ENCODE data around the gene MT1H. TPM values are rescaled to one million over a fixed set of nuclear protein-coding genes. Genes with fewer than 3 reads are reported as not detected.

The MT1H gene
- total RNA-seq, 6 experiments from 2014 or later, result not detected

DNA sequence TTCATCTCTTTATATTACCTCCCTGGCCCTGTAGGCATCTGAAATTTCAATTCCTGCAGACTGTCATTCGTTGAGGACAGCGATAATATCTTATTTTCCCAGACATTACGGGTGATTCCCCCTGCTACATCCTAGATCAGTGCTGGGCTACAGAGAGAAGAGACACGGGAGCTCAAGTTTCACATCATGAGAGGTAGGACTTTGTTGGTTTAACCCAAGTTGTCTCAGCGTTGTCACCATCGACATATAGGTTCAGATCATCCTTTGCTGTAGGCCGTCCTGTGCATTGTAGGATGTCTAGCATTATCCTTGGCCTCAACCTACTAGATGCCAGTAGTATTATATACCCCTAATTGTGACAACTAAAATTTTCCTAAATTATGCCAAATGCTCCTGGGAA, 31.9 kb downstream of the MT1H start:
- Mint-ChIP-seq H3K9me3 (no peaks in the 10 kb centered on the region), H3K27me3 (ENCODE audit: insufficient read depth) (peaks cover 2% of the 10 kb centered on the region), H3K4me3 (no peak overlapping the region), H3K27ac (no peak overlapping the region), H3K36me3 (ENCODE audit: low read depth) (no peaks in the 10 kb centered on the region), H3K4me1 (ENCODE audit: low read depth) (peaks cover 10% of the 10 kb centered on the region)
- TF ChIP-seq, protein P1, sequence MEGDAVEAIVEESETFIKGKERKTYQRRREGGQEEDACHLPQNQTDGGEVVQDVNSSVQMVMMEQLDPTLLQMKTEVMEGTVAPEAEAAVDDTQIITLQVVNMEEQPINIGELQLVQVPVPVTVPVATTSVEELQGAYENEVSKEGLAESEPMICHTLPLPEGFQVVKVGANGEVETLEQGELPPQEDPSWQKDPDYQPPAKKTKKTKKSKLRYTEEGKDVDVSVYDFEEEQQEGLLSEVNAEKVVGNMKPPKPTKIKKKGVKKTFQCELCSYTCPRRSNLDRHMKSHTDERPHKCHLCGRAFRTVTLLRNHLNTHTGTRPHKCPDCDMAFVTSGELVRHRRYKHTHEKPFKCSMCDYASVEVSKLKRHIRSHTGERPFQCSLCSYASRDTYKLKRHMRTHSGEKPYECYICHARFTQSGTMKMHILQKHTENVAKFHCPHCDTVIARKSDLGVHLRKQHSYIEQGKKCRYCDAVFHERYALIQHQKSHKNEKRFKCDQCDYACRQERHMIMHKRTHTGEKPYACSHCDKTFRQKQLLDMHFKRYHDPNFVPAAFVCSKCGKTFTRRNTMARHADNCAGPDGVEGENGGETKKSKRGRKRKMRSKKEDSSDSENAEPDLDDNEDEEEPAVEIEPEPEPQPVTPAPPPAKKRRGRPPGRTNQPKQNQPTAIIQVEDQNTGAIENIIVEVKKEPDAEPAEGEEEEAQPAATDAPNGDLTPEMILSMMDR (IDR thresholded peaks at IDR 0.05), result no peak
- DNase-seq, result no peak

DNA sequence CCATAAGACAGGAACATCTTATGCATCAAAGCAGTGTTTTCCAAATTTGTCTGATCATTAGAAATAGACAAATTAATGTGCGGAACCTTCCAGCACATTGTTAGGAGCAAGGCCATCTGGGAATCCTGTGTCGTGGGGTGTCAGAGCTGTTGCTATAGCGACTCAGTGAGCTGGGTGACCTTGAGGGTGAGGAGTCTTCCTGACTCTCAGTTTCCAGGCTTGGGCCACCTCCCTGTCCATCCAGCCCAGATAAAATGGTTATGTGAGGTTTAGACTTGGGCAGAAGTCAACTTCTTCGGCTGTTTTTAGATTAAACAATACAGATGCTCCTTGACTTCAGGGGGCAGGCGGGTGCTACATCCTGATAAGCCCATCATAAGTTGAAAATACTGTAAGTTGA, 33.2 kb downstream of the MT1H start:
- Mint-ChIP-seq H3K27ac (no peak overlapping the region), H3K4me1 (ENCODE audit: low read depth) (peaks cover 10% of the 10 kb centered on the region), H3K27me3 (ENCODE audit: insufficient read depth) (peaks cover 4% of the 10 kb centered on the region), H3K9me3 (no peaks in the 10 kb centered on the region), H3K36me3 (ENCODE audit: low read depth) (no peaks in the 10 kb centered on the region), H3K4me3 (no peak overlapping the region)
- DNase-seq, result no peak
- TF ChIP-seq, protein P1 (IDR thresholded peaks at IDR 0.05), result no peak

DNA sequence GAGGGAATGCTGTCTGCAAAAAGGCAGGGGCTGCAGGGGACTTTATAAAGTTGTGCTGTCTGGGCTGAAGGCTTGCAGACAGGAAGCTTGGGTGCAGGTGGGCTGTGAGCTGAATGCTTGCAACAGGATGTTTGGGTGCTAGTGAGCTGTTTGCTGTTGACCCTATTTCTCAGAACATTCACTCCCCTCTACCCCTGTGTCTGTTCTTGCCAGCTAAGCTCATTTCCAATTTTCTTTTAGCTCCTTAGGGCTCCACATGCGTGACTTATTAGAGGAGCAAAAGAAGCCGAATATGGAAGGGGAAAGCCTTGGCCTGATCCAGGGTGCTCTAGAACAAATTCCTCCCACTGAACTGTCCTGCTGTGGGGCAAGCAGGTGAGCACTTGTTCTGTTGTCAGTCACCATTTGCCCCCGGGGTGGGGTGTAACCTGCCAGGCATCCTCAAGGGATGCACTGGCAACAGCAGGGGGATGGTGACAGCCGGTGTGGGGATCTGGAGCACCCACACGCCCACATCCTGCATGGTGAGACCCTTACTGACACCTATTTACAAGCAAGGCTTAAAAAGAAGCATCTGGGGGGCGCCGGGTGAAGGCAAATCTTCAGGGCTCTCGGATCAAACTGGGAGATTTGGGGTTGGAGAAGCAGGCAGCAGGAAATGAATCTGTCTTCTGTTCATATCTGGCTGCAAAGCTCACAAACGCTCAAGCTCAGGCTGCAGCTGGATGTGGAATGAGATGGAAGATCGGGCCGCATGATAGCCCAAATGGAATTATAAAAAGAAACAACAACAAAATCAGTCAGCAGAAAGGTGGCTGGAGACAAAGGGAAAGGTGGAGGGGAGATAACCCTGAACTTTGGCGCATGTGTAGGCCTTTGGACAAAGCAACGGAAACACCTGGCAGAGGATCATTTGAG, 39.2 kb downstream of the MT1H start:
- H3K36me3 Mint-ChIP-seq (ENCODE audit: low read depth), result no peaks in the 10 kb centered on the region
- peaks cover 6% of the 10 kb centered on the region; the same call in 1 of the 2 replicates for H3K4me1 Mint-ChIP-seq (ENCODE audit: low read depth)
- H3K9me3 Mint-ChIP-seq, result no peaks in the 10 kb centered on the region
- DNase-seq, result no peak
- peaks cover 21% of the 10 kb centered on the region for H3K27me3 Mint-ChIP-seq (ENCODE audit: insufficient read depth)
- no peak overlapping the region for H3K4me3 Mint-ChIP-seq
- H3K27ac Mint-ChIP-seq, result no peak overlapping the region
- TF ChIP-seq, protein P1 (IDR thresholded peaks at IDR 0.05), result no peak

DNA sequence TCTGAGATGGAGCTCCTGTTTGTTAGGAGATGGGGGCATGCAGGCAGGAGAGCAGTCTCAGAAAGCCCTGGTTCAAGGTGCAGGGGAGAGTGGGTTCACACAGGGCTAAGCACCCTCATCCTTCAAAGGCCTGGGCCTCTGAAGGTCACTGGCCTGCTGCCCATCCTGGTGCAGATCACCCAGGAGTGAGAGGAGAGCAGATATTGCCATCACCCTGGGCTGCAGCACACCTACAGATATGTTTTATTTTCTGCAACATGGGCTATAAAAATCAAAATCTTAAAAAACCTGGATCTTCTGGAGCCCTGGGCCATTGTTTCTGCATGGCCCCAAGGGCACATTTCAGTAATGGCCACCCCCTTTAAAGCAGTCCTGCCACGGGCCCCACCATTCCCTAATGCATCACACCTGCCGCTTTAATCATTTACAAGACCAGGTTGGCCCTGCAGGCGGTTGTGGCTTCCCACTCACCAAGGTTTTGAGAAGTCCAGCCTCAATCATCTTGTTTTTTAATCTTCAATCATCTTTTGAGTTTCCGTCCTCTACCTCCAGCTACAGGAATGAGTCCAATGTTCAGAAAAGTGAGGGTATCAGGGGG, 39.9 kb downstream of the MT1H start:
- peaks cover 6% of the 10 kb centered on the region; the same call in 1 of the 2 replicates for H3K4me1 Mint-ChIP-seq (ENCODE audit: low read depth)
- no peak for DNase-seq
- no peaks in the 10 kb centered on the region for H3K9me3 Mint-ChIP-seq
- H3K4me3 Mint-ChIP-seq, result no peak overlapping the region
- TF ChIP-seq, protein P1 (IDR thresholded peaks at IDR 0.05), result no peak
- H3K27me3 Mint-ChIP-seq (ENCODE audit: insufficient read depth), result peaks cover 21% of the 10 kb centered on the region
- H3K27ac Mint-ChIP-seq, result no peak overlapping the region
- no peaks in the 10 kb centered on the region for H3K36me3 Mint-ChIP-seq (ENCODE audit: low read depth)

DNA sequence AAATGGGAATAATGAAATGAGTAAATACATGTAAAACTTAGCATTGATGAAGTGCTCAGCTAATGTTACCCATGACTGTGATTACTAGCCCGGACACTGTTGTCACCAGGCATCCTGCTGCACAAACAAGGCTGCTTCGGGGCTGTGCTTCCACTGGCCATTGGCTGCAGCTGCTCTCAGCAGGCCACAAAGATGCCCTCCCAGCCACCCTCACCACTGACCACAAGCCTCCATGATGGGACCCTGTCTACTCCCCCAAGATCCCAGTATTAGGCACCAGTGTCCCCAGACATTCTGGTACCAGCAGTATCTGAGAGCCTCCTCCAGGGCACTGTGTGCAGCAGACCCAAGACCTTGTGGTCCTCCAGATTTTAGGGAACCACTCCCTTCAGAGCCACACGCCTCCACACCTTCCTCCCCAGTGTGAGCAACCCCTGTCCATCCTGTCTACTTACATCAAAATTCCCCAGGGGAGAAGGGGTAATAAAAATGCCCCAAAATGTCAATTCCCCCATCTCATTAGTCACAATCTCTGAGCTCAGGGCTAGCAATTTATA, 40.6 kb downstream of the MT1H start:
- Mint-ChIP-seq H3K27me3 (ENCODE audit: insufficient read depth) (peaks cover 21% of the 10 kb centered on the region), H3K4me1 (ENCODE audit: low read depth) (peaks cover 6% of the 10 kb centered on the region; the same call in 1 of the 2 replicates), H3K27ac (no peak overlapping the region), H3K36me3 (ENCODE audit: low read depth) (no peaks in the 10 kb centered on the region), H3K9me3 (no peaks in the 10 kb centered on the region), H3K4me3 (no peak overlapping the region)
- no peak for DNase-seq
- TF ChIP-seq, protein P1 (IDR thresholded peaks at IDR 0.05), result no peak
